Duodenal mucosa (tissue), 2 donors: ENCODE results near the gene SCN11A.

Experiments used
- H3K27ac ChIP-seq: one replicate; pipeline ENCODE4 v1.7.0; 2013; ENCODE audit warnings: low read depth, low read length
- H3K27me3 ChIP-seq, 2 donors: one replicate each; pipeline ENCODE4 v1.7.0; 2013; ENCODE audit warnings: low read length in 2 of 2, control low read depth in 1 of 2; ENCODE audit not compliant: insufficient read depth in 2 of 2, control insufficient read depth in 1 of 2
- H3K36me3 ChIP-seq, 2 donors: one replicate each; pipeline ENCODE4 v1.7.0; 2013; ENCODE audit warnings: low read length in 2 of 2, control low read depth in 1 of 2; ENCODE audit not compliant: insufficient read depth in 2 of 2, control insufficient read depth in 1 of 2
- H3K4me1 ChIP-seq, 2 donors: one replicate each; pipeline ENCODE4 v1.7.0; 2013; ENCODE audit warnings: low read length in 2 of 2, control low read depth in 1 of 2; ENCODE audit not compliant: insufficient read depth in 2 of 2, control insufficient read depth in 1 of 2
- H3K4me3 ChIP-seq, 2 donors: one replicate each; pipeline ENCODE4 v1.7.0; 2013; ENCODE audit warnings: low read length in 2 of 2, low read depth in 1 of 2
- H3K9ac ChIP-seq, 2 donors: one replicate each; pipeline ENCODE4 v1.7.0; 2013; ENCODE audit warnings: low read length in 2 of 2, low read depth in 1 of 2
- H3K9me3 ChIP-seq, 2 donors: one replicate each; pipeline ENCODE4 v1.7.0; 2013; ENCODE audit warnings: low read length in 2 of 2, control low read depth in 1 of 2; ENCODE audit not compliant: control insufficient read depth in 1 of 2

The SCN11A gene

GRCh38 chr3:39013289-39013688 lies 38.5 kb downstream of the SCN11A start:
- H3K4me1 ChIP-seq: no peaks in the 10 kb centered on the region
- no peaks in the 10 kb centered on the region for H3K36me3 ChIP-seq
- H3K27me3 ChIP-seq: no peaks in the 10 kb centered on the region
- H3K9me3 ChIP-seq: no peaks in the 10 kb centered on the region
- H3K4me3 ChIP-seq: no peak overlapping the region
- H3K27ac ChIP-seq: no peak overlapping the region
- no peak overlapping the region for H3K9ac ChIP-seq

DNA sequence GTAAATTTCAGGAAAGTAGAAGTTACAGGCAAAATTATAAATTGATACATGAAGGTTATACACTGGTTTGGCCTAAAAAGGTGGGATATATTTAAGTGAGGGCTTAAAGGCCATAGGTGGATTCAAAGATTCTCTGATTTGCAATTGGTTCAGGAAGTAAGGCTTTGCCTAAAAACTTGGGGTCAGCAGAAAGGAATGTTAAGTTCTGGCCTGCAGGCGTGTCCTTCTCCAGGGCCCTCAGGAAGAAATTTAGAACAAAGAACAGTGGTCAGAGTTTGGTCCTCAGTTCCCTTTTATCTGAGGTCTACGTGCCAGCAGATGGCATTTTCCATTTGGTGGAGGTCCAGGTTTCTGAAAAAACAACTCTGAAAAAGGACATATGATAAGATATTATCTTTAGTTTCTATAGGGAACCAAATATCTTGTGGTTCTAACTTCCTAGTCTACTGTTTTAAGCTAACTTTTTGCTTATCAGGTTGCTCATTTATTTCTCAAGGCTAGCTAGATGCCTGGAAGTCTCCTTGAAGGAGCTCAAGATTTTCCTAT lies 40.5 kb downstream of the SCN11A start:
- Histone ChIP-seq H3K9ac (no peak overlapping the region), H3K27ac (no peak overlapping the region), H3K4me1 (no peaks in the 10 kb centered on the region), H3K9me3 (no peaks in the 10 kb centered on the region), H3K27me3 (no peaks in the 10 kb centered on the region), H3K4me3 (no peak overlapping the region), H3K36me3 (no peaks in the 10 kb centered on the region)

DNA sequence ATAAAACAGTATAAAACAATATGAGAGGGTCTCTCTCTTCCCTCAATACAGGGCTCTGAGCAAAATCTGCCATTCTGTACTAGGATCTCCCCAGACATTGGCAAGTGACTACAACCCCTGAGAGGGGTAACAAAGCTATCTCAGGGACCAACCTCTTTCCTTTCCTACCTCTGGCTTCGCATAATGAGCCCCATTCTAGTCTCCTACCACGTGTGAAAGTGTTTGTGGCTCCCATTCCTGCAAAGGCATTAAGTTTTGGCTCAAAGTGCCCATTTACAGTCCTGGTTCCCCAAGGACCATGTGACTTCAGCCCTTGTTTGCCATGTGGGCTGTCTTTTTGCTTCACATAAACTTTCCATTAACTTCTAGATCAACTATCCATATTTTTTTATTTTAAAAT lies 46.4 kb downstream of the SCN11A start:
- H3K4me1 ChIP-seq: no peaks in the 10 kb centered on the region
- no peak overlapping the region for H3K9ac ChIP-seq
- no peak overlapping the region for H3K4me3 ChIP-seq
- H3K36me3 ChIP-seq: no peaks in the 10 kb centered on the region
- no peak overlapping the region for H3K27ac ChIP-seq
- H3K27me3 ChIP-seq: no peaks in the 10 kb centered on the region
- no peaks in the 10 kb centered on the region for H3K9me3 ChIP-seq
